Measurements from ENCODE around the gene ERBB2. TPM values are rescaled to one million over a fixed set of nuclear protein-coding genes. Genes with fewer than 3 reads are reported as not detected.

Gene ERBB2
- total RNA-seq, 1 donor from 2014 or later, result 75.2 TPM

GRCh38 chr17:39754958-39755553 lies 55.2 kb downstream of the ERBB2 start:
- peak; percentile 34 for DNase-seq (ENCODE audit: low spot score)
- Histone ChIP-seq H3K27ac (no peak overlapping the region), H3K9me3 (ENCODE audit: low read depth) (no peaks in the 10 kb centered on the region)

GRCh38 chr17:39755554-39756379 lies 55.9 kb downstream of the ERBB2 start:
- Mint-ChIP-seq H3K4me3 (peak overlapping the region; percentile 74), H3K4me1 (peaks cover 10% of the 10 kb centered on the region), H3K36me3 (no peaks in the 10 kb centered on the region), H3K27ac (no peak overlapping the region), H3K27me3 (ENCODE audit: insufficient read depth, low read depth) (peaks cover 18% of the 10 kb centered on the region), H3K9me3 (no peaks in the 10 kb centered on the region)
- H3K79me2 ChIP-seq (ENCODE audit: low read depth), result no peaks in the 10 kb centered on the region
- DNase-seq (ENCODE audit: low spot score), result no peak
- no peaks in the 10 kb centered on the region for H3K36me3 ChIP-seq
- H3K4me3 ChIP-seq, result no peak overlapping the region
- no peak for TF ChIP-seq EZH2 (IDR thresholded peaks at IDR 0.05)
- TF ChIP-seq CTCF (IDR thresholded peaks at IDR 0.05), result no peak
- TF ChIP-seq EZH2phosphoT487 (IDR thresholded peaks at IDR 0.05), result no peak
- no peaks in the 10 kb centered on the region for H4K20me1 ChIP-seq (ENCODE audit: low read depth)
- peaks cover 4% of the 10 kb centered on the region for H3K4me1 ChIP-seq
- H3K9ac ChIP-seq, result no peak overlapping the region
- peak overlapping the region; percentile 65 for H2AFZ ChIP-seq (replicated peaks)
- peaks cover 17% of the 10 kb centered on the region for H3F3A ChIP-seq (ENCODE audit: low read depth)
- peaks cover 34% of the 10 kb centered on the region for H3K27me3 ChIP-seq
- H3K4me2 ChIP-seq, result no peak overlapping the region
- no peak overlapping the region for H3K27ac ChIP-seq
- no peaks in the 10 kb centered on the region for H3K9me3 ChIP-seq (ENCODE audit: low read depth)

More at GRCh38 chr17:39754958-39755553, 55.2 kb downstream of the ERBB2 start:
- Histone ChIP-seq H3F3A (ENCODE audit: low read depth) (peaks cover 17% of the 10 kb centered on the region), H3K4me3 (peak overlapping the region; percentile 64), H3K27me3 (peaks cover 34% of the 10 kb centered on the region), H3K79me2 (ENCODE audit: low read depth) (no peaks in the 10 kb centered on the region), H3K9ac (no peak overlapping the region), H2AFZ (replicated peaks) (peak overlapping the region; percentile 65), H3K36me3 (no peaks in the 10 kb centered on the region), H3K4me1 (peaks cover 4% of the 10 kb centered on the region), H3K4me2 (peak overlapping the region; percentile 85), H4K20me1 (ENCODE audit: low read depth) (no peaks in the 10 kb centered on the region)
- Mint-ChIP-seq H3K4me3 (peak overlapping the region; percentile 74), H3K4me1 (peaks cover 10% of the 10 kb centered on the region), H3K36me3 (no peaks in the 10 kb centered on the region), H3K27ac (no peak overlapping the region), H3K27me3 (ENCODE audit: insufficient read depth, low read depth) (peaks cover 18% of the 10 kb centered on the region), H3K9me3 (no peaks in the 10 kb centered on the region)
- TF ChIP-seq EZH2phosphoT487 (IDR thresholded peaks at IDR 0.05) (no peak), EZH2 (IDR thresholded peaks at IDR 0.05) (no peak), CTCF (IDR thresholded peaks at IDR 0.05) (no peak)

- H3K9me3 ChIP-seq (ENCODE audit: low read depth), result no peaks in the 10 kb centered on the region
- peaks cover 34% of the 10 kb centered on the region for H3K27me3 ChIP-seq
- peak overlapping the region; percentile 48 for H3K4me3 Mint-ChIP-seq
- no peaks in the 10 kb centered on the region for H3K36me3 ChIP-seq
- no peaks in the 10 kb centered on the region for H3K79me2 ChIP-seq (ENCODE audit: low read depth)
- H3K4me1 ChIP-seq, result peaks cover 4% of the 10 kb centered on the region
- H3K4me3 ChIP-seq, result no peak overlapping the region
- no peak overlapping the region for H3K27ac ChIP-seq
- TF ChIP-seq EZH2phosphoT487 (IDR thresholded peaks at IDR 0.05) (no peak), CTCF (IDR thresholded peaks at IDR 0.05) (no peak), EZH2 (IDR thresholded peaks at IDR 0.05) (no peak)
- no peak overlapping the region for H3K27ac Mint-ChIP-seq
- no peak for DNase-seq (ENCODE audit: low spot score)
- H3K9me3 Mint-ChIP-seq, result no peaks in the 10 kb centered on the region
- H3K4me1 Mint-ChIP-seq, result peaks cover 10% of the 10 kb centered on the region
- no peak overlapping the region for H3K4me2 ChIP-seq
- H3K36me3 Mint-ChIP-seq, result no peaks in the 10 kb centered on the region
- H3F3A ChIP-seq (ENCODE audit: low read depth), result peaks cover 17% of the 10 kb centered on the region
- H3K9ac ChIP-seq, result no peak overlapping the region
- no peak overlapping the region for H2AFZ ChIP-seq (replicated peaks)
- H4K20me1 ChIP-seq (ENCODE audit: low read depth), result no peaks in the 10 kb centered on the region
- peaks cover 18% of the 10 kb centered on the region for H3K27me3 Mint-ChIP-seq (ENCODE audit: insufficient read depth, low read depth)
Measured at GRCh38 chr17:39756380-39757079, 56.7 kb downstream of the ERBB2 start.

Measured in neural progenitor cell (in vitro differentiated cells).